ENCODE measurements around the gene KCND3. TPM values are rescaled to one million over a fixed set of nuclear protein-coding genes. Genes with fewer than 3 reads are reported as not detected.

KCND3 gene
- total RNA-seq, 3 donors from 2014 or later (not counting 1 experiment from before 2014, with no cell fraction given) = 0.07 to 0.16 TPM; not detected in 1

GRCh38 chr1:112000048-112000447, 10.6 kb upstream of the KCND3 start:
- H3K27ac ChIP-seq (ENCODE audit: low read length) = no peak overlapping the region
- Mint-ChIP-seq H3K4me1 (no peaks in the 10 kb centered on the region), H3K4me3 (no peak overlapping the region), H3K36me3 (no peaks in the 10 kb centered on the region), H3K9me3 (no peaks in the 10 kb centered on the region), H3K27ac (no peak overlapping the region), H3K27me3 (ENCODE audit: low read depth in 2 of 2) (peaks cover 31 to 39% of the 10 kb centered on the region in 2 donors)
- no peaks in the 10 kb centered on the region for H3K9me3 ChIP-seq (ENCODE audit: control insufficient read depth, insufficient read depth, low read length)
- TF ChIP-seq CTCF (IDR thresholded peaks at IDR 0.05) = no peak
- H3K4me3 ChIP-seq (ENCODE audit: low read length) = no peak overlapping the region
- 84% methylated on average over 1 of the region's 1 CpG for WGBS (ENCODE audit: insufficient coverage)
- peaks cover 5% of the 10 kb centered on the region for H3K27me3 ChIP-seq (ENCODE audit: control insufficient read depth, insufficient read depth, low read length)
- intact Hi-C loops (cut with micrococcal nuclease) = no loop called here
- ATAC-seq (no peak), DNase-seq (no peak)
- no peaks in the 10 kb centered on the region for H3K4me1 ChIP-seq (ENCODE audit: control insufficient read depth, insufficient read depth, low read length)
- H3K36me3 ChIP-seq (ENCODE audit: control insufficient read depth, insufficient read depth, low read length) = no peaks in the 10 kb centered on the region

- H3K9me3 Mint-ChIP-seq = no peaks in the 10 kb centered on the region
- H3K27me3 Mint-ChIP-seq (ENCODE audit: low read depth in 2 of 2) = peaks cover 29 to 42% of the 10 kb centered on the region in 2 donors
- no peak overlapping the region for H3K4me3 Mint-ChIP-seq
- no peaks in the 10 kb centered on the region for H3K4me1 ChIP-seq (ENCODE audit: control insufficient read depth, insufficient read depth, low read length)
- H3K36me3 ChIP-seq (ENCODE audit: control insufficient read depth, insufficient read depth, low read length) = no peaks in the 10 kb centered on the region
- no peak for TF ChIP-seq CTCF (IDR thresholded peaks at IDR 0.05)
- H3K4me1 Mint-ChIP-seq = no peaks in the 10 kb centered on the region
- H3K27ac ChIP-seq (ENCODE audit: low read length) = no peak overlapping the region
- DNase-seq (no peak), ATAC-seq (no peak)
- H3K27ac Mint-ChIP-seq = no peak overlapping the region
- H3K27me3 ChIP-seq (ENCODE audit: control insufficient read depth, insufficient read depth, low read length) = peaks cover 8% of the 10 kb centered on the region
- intact Hi-C loops (cut with micrococcal nuclease) = no loop called here
- H3K36me3 Mint-ChIP-seq = no peaks in the 10 kb centered on the region
- H3K4me3 ChIP-seq (ENCODE audit: low read length) = no peak overlapping the region
- no peaks in the 10 kb centered on the region for H3K9me3 ChIP-seq (ENCODE audit: control insufficient read depth, insufficient read depth, low read length)
Measured at GRCh38 chr1:111998332-111998731, 8.9 kb upstream of the KCND3 start.

GRCh38 chr1:111992476-111992875, 3.0 kb upstream of the KCND3 start:
- TF ChIP-seq CTCF (IDR thresholded peaks at IDR 0.05) = no peak
- Mint-ChIP-seq H3K4me1 (peaks cover 0 to 5% of the 10 kb centered on the region in 2 donors), H3K36me3 (no peaks in the 10 kb centered on the region), H3K4me3 (no peak overlapping the region), H3K27ac (no peak overlapping the region), H3K9me3 (no peaks in the 10 kb centered on the region), H3K27me3 (ENCODE audit: low read depth in 2 of 2) (peaks cover 32 to 35% of the 10 kb centered on the region in 2 donors)
- Histone ChIP-seq H3K4me1 (ENCODE audit: control insufficient read depth, insufficient read depth, low read length) (peaks cover 8% of the 10 kb centered on the region), H3K9me3 (ENCODE audit: control insufficient read depth, insufficient read depth, low read length) (no peaks in the 10 kb centered on the region), H3K27me3 (ENCODE audit: control insufficient read depth, insufficient read depth, low read length) (peaks cover 17% of the 10 kb centered on the region), H3K27ac (ENCODE audit: low read length) (no peak overlapping the region), H3K36me3 (ENCODE audit: control insufficient read depth, insufficient read depth, low read length) (no peaks in the 10 kb centered on the region), H3K4me3 (ENCODE audit: low read length) (no peak overlapping the region)
- no peak for DNase-seq
- ATAC-seq = no peak
- intact Hi-C loops (cut with micrococcal nuclease) = no loop called here
- WGBS (ENCODE audit: insufficient coverage) = 89% methylated on average over 10 of the region's 10 CpGs

All from natural killer cell (primary cell).